ENCODE results near the gene MED10. TPM values are rescaled to one million over a fixed set of nuclear protein-coding genes. Genes with fewer than 3 reads are reported as not detected.

Gene MED10
- total and polyA plus RNA-seq, 2 donors (not counting 3 experiments of a cell fraction or from before 2014, with no cell fraction given), result 55.6 to 56.3 TPM

GRCh38 chr5:6401410-6401809 lies 23.1 kb upstream of the MED10 start:
- H3K9me1 ChIP-seq (replicated peaks; ENCODE audit: control insufficient read depth, extremely low read depth, insufficient read depth, low read length), result no peaks in the 10 kb centered on the region
- BruUV-seq (replicated peaks), result no TSS peak
- dilution Hi-C loops (cut with MboI; ENCODE audit: extremely low pct_ligation_motif_present, low sequenced_read_pairs), result no loop called here
- CTCF ChIA-PET, result no interaction called here
- no peak overlapping the region for H3K27ac ChIP-seq (ENCODE audit: insufficient read depth, low read depth, low read length)
- no peaks in the 10 kb centered on the region for H3K27me3 ChIP-seq (ENCODE audit: control insufficient read depth in 2 of 2, insufficient read depth in 2 of 2, low read length in 2 of 2)
- no peaks in the 10 kb centered on the region for H3K79me2 ChIP-seq (ENCODE audit: control insufficient read depth, insufficient read depth, low read length)
- H2AFZ ChIP-seq (ENCODE audit: low read depth, low read length), result no peak overlapping the region
- no peaks in the 10 kb centered on the region for H3K9me3 ChIP-seq (replicated peaks; ENCODE audit: control insufficient read depth, insufficient read depth, low read length)
- no peak for DNase-seq (ENCODE audit: low read depth, low spot score)
- FAIRE-seq, result no peak
- TF ChIP-seq EZH2 (IDR thresholded peaks at IDR 0.05; ENCODE audit: borderline replicate concordance, low read depth, low read length, severe bottlenecking) (no peak), CTCF (IDR thresholded peaks at IDR 0.05; ENCODE audit: extremely low read depth in 1 of 2, insufficient read depth in 1 of 2, low read depth in 1 of 2, low read length in 2 of 2) (no peak), GATA2 (IDR thresholded peaks at IDR 0.05; ENCODE audit: insufficient read depth, insufficient read length, low read depth, low read length) (no peak), MAX (IDR thresholded peaks at IDR 0.05; ENCODE audit: insufficient read depth, insufficient read length) (no peak), JUN (IDR thresholded peaks at IDR 0.05; ENCODE audit: borderline replicate concordance, insufficient read depth, insufficient read length, low read depth) (no peak), FOS (IDR thresholded peaks at IDR 0.05; ENCODE audit: borderline replicate concordance, insufficient read depth, low read length) (no peak), POLR2A (IDR thresholded peaks at IDR 0.05; ENCODE audit: low read depth, low read length) (no peak), POLR2AphosphoS5 (IDR thresholded peaks at IDR 0.05; ENCODE audit: insufficient read depth, low read depth, low read length) (no peak), MYC (IDR thresholded peaks at IDR 0.05; ENCODE audit: low read depth, low read length) (no peak)
- no peaks in the 10 kb centered on the region for H4K20me1 ChIP-seq (replicated peaks; ENCODE audit: control insufficient read depth, extremely low read depth, insufficient read depth, low read length)
- no peaks in the 10 kb centered on the region for H3K4me1 ChIP-seq (ENCODE audit: control insufficient read depth, extremely low read depth, insufficient read depth, low read length)
- intact Hi-C loops (cut with micrococcal nuclease), result no loop called here
- H3K4me2 ChIP-seq (ENCODE audit: insufficient read depth, low read length), result no peak overlapping the region
- no peak overlapping the region for H3K4me3 ChIP-seq (replicated peaks in 1 of 3; ENCODE audit: insufficient read depth in 1 of 3, low read depth in 1 of 3, low read length in 3 of 3)
- H3K36me3 ChIP-seq (ENCODE audit: control insufficient read depth in 2 of 2, extremely low read depth in 1 of 2, insufficient read depth in 2 of 2, low read length in 2 of 2), result no peaks in the 10 kb centered on the region
- POLR2A ChIA-PET, result no interaction called here
- no peak overlapping the region for H3K9ac ChIP-seq (replicated peaks; ENCODE audit: extremely low read depth, insufficient read depth, low read length)

All from endothelial cell of umbilical vein (primary cell).